DMS153 (cell line): Measurements from ENCODE around the gene INPP5A.
A peak's percentile ranks its signal among the peaks of the same experiment; 100 is the strongest.
"Not testable (repeated sequence)": the region's sequence is repeated elsewhere in the genome, so short reads cannot be mapped to it uniquely, and the experiment has no call there.

Experiments used
- DNase-seq: peaks from one replicate; lab custom pipeline; 2025; lab: John Stamatoyannopoulos, UW

The INPP5A gene

GRCh38 chr10:132786884-132787494 is 249.4 kb downstream of the INPP5A start:
- no peak for DNase-seq

- DNase-seq = no peak
These were observed 250.1 kb downstream of the INPP5A start for GRCh38 chr10:132787495-132788179.

DNA sequence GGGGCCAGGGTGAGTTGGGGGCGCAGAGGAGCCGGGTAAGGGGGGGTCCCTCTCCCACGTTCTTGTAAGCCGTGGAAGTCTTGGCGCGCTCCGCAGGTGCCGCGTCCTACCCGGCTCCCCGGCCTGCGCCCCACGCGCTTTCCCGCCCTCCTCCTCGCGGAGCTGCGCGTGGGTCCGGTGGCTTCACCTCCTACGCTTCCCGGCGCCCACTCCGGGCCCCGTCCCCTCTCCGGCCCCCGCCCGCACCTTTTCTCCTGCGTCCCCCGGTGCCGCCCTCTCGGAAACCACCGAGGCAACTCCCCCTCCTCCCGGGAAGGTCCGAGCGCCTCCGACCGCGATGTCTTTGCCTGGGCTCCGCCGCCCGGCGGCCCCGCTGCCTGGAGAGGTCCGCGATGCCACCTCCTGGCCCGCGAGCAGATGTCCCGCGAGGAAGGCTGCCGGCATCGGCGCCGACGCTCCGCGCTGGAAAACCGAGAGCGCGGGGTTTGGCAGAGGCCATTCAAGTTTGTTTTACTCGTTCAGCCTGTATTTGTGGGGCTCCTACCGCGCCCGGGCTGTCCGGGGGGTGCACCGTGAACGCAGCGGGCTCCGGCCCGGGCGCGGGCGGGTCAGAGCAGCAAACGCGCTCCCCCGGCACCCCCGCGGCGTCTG is 250.7 kb downstream of the INPP5A start:
- no peak for DNase-seq

GRCh38 chr10:132788831-132789219 is 251.2 kb downstream of the INPP5A start:
- DNase-seq = no peak

GRCh38 chr10:132789659-132790148 is 252.1 kb downstream of the INPP5A start:
- no peak for DNase-seq

DNA sequence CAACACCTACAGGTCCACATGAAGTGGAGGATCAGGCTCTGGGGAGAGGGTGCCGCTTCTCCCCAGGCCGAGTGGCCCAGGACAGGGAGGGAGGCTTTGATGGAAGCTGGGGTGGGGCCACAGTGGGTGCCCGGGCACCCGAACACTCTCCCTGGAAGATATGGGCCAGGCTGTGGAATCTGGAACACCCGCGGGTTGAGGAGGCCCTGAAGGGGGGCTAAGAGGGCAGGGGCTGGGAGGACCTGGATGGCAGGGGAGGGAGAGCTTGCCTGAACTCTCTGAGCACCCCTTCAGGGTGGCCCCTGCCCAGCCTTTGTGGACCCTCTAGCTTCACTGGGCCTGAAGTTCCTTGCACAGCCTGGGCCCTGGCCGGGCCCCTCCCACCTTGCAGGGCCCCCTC is 252.9 kb downstream of the INPP5A start:
- no peak for DNase-seq

- DNase-seq = no peak
These were observed 253.6 kb downstream of the INPP5A start for GRCh38 chr10:132790934-132791829.

DNA sequence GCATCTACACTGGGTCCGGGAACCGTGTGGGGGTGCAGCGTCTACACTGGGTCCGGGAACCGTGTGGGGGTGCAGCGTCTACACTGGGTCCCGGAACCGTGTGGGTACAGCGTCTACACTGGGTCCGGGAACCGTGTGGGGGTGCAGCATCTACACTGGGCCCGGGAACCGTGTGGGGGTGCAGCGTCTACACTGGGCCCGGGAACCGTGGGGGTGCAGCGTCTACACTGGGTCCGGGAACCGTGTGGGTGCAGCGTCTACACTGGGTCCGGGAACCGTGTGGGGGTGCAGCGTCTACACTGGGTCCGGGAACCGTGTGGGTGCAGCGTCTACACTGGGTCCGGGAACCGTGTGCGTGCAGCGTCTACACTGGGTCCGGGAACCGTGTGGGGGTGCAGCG is 254.5 kb downstream of the INPP5A start:
- not testable (repeated sequence) for DNase-seq

DNA sequence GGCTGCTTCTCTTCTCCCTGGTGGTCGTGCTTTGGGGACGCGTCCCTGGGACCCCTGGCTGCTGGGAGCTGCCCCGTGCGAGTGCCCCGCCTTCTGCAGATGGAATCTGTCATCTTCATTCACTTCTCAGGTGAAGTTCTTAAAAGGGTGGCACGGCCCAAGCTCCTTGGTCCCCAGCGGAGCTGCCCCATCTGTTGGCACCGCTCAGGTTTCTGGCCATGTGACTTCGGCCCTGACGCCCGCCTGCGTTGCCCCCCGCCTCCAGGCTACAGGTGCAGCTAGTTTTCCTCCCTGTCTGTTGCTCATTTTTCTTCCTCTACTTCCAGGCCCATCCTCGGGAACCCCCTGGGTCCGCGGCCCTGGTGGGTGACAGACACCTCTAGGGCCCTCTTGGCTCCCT is 255.2 kb downstream of the INPP5A start:
- no peak for DNase-seq

GRCh38 chr10:132793213-132793612 is 255.6 kb downstream of the INPP5A start:
- DNase-seq = no peak

DNA sequence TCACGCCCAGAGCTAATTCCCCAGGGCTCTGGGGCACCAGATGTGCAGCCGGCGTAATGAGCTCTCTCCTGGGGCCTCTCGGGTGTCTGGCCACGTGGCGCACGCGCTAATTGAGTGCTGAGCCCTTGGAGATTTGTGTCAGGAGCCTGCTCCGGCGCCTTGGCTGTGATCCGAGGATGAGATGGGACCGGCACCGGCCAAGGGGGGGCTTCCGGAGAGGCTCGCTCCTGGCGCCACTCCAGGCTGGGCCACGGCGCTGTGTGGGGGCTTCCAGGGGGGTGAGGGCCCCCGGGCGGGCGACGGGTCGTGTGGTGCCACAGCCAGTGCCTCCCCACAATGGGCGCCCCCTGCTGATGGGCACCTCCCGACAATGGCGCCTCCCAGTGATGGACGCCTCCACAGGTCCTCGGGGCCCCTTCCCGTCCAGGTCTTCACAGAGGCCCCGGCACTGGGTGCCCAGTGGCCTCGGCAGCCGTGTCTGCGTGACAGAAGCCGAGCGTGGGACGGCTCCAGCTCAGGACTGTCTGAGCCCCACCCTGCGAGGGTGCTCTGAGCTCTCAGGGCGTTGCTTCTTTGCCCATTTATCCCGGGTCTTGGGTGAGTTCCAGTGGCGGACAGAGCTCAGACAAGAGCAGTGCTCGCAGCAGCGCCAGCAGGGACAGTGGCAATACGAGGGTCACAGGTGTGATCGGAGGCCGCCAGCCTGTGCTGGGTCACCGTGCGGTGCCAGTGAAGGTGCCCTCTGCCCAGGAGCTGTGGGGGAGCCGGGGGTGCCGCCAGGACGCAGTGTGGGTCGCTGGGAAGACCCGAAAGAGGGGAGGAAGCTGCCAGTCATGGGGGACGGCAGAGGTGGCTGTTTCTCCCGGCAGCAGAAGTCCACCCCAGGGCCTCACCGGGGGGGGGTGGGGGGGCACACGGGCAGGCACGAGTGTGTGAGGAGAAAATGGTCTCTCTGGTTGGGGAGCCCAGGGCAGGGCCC is 256.6 kb downstream of the INPP5A start:
- peak; percentile 30 for DNase-seq

DNA sequence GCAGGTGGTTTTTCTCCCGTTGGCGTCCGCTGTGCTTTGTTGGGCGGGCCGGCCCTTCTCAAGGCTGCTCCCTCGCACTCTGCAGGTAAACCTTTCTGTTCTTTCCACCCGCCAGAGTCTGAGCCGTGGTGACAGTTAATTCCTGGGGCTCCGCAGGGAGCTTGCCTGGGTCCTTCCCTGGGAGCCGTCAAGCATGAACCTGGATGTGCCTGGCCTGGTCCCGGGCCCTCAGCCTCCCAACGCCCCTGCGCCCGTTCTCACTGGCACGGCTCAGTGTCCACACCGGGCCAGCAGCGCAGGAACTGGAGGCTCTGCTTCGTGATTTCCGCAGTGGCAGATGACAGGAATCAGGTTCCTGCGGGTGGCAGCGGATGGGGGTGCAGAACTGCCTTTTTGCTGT is 259.3 kb downstream of the INPP5A start:
- DNase-seq = no peak

DNA sequence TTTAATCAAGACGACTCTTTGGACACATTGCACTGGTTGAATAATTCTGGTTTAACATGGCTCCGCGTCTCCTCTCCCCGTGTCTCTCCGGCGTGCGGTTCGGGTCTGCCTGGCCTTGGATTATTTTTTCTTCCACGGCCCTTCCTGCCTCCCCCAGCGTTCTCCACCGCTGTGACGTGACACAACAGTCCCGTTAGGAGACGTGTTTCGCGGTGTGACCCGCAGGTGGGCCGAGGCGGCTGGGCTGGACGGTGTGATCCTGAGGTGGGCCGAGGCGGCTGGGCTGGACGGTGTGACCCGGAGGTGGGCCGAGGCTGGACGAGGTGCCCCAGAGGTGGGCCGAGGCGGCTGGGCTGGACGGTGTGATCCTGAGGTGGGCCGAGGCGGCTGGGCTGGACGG is 260.4 kb downstream of the INPP5A start:
- DNase-seq = not testable (repeated sequence)

- DNase-seq = no peak
These were observed 260.8 kb downstream of the INPP5A start for GRCh38 chr10:132798403-132798802.

DNA sequence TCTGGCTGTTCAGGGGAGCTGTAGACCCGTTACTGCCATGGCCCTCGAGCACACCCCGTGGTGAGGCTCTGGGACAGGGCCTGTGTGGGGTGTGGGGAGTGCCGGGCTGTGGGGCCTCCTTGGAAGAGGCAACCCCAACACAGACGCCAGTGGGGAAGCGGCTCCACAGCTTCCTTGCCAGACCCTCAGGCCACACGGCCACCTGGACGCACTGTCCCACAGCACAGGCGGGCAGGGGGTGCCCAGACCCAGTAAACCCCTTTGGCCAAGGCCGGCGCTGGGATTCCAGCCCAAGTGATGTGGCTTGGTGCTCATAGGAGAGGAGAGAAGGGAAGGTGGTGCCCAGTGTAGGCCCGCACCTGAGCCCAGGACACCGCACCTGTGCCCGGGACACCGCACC is 261.3 kb downstream of the INPP5A start:
- DNase-seq = no peak

- DNase-seq = no peak
These were observed 262.3 kb downstream of the INPP5A start for GRCh38 chr10:132799865-132800264.

DNA sequence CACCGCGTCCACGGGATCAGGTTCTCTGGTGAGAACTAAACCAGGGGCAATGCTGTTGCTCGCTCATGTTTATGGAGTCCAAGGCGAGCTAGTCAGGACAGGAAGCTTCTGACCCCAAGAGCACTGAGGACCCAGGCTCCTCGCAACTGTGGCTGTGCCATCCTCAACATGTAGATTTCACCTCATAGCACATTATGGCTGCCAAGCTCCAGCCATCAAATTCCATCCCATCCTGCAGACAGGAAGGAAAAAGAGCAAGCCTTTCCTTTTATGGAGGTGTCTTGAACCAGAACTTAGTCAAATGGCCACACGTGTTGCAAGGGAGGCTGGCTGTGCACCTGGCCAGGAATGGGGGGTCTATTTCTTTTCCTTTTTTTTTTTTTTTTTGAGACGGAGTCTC is 264.5 kb downstream of the INPP5A start:
- no peak for DNase-seq

DNA sequence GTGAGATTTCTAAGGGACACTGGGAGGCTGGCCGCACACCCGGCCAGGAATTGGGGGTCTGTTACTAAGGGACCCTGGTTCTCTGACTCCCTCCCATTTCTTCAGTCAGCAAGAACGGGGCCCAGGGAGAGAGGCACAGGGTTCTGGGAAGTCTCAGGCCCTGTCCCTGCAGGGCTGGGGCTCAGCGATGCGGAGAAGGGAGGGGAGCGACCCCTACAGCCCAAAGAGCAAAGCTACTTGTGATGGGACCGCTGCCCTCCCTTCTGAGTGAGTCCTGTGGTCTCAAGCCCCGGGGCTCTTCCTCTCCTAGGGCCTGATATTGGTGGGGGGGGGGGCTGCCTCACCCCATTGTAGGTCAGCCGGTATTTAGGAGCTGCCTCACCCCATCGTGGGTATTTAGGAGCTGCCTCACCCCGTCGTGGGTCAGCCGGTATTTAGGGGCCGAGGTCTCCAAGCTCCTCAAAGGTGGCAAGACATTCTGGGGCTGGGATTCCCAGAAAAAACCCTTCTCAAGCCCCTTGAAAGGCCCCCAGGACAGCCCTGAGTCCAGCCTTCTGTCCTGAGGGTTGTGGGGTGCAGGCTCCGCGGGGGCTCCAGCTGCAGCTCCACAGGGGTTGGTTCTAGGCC is 265.2 kb downstream of the INPP5A start:
- DNase-seq = no peak

- DNase-seq = no peak
These were observed 266.0 kb downstream of the INPP5A start for GRCh38 chr10:132803416-132804210.

DNA sequence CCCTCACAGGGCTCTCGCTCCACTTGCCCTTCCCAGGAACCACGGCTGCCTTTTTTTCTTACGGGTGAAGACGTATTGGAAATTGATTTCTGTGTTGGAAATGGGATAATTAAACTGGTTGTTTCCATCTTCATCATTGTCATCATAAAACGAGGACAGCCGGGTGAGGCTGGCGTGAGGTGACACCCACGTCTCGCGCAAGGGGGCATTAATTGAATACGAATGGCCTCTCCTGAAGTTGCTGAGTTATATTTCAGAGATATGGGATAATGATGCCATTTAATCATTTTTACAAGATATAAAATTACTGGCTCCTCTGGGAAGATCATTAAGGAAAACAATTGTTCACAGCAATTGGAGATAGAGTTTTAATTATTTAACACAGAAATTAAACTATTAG is 266.7 kb downstream of the INPP5A start:
- no peak for DNase-seq
